Osteocyte (in vitro differentiated cells): Measurements from ENCODE around the gene RARA. TPM values are rescaled to one million over a fixed set of nuclear protein-coding genes. Genes with fewer than 3 reads are reported as not detected.

Experiments used
- DNase-seq: peaks from one replicate; pipeline ENCODE4 v3.0.0; 2021; ENCODE audit warnings: mixed read lengths; ENCODE audit not compliant: unreplicated experiment; ENCODE audit errors: extremely low spot score
- H3K27ac Mint-ChIP-seq: one replicate; pipeline ENCODE4 v1.8.0; 2021; ENCODE audit warnings: mild to moderate bottlenecking, mixed read lengths; ENCODE audit not compliant: unreplicated experiment
- H3K27me3 Mint-ChIP-seq: one replicate; pipeline ENCODE4 v1.8.0; 2021; ENCODE audit warnings: mixed read lengths; ENCODE audit not compliant: unreplicated experiment
- H3K36me3 Mint-ChIP-seq: one replicate; pipeline ENCODE4 v1.8.0; 2021; ENCODE audit warnings: mixed read lengths; ENCODE audit not compliant: unreplicated experiment
- H3K4me1 Mint-ChIP-seq: one replicate; pipeline ENCODE4 v1.8.0; 2021; ENCODE audit warnings: mixed read lengths; ENCODE audit not compliant: unreplicated experiment
- H3K4me3 Mint-ChIP-seq: one replicate; pipeline ENCODE4 v1.8.0; 2021; ENCODE audit warnings: mild to moderate bottlenecking, moderate library complexity, mixed read lengths; ENCODE audit not compliant: unreplicated experiment
- H3K9me3 Mint-ChIP-seq: one replicate; pipeline ENCODE4 v1.8.0; 2021; ENCODE audit warnings: mixed read lengths; ENCODE audit not compliant: unreplicated experiment
- CTCF ChIP-seq: fragments of 200-600 bp; sonication (generic); IDR thresholded peaks from 2 replicates; pipeline ENCODE4 v1.5.0; 2021; ENCODE audit warnings: antibody characterized with exemption, mild to moderate bottlenecking, moderate library complexity
- total RNA-seq: library from RNA; stranded (reverse); gene quantifications from 2 replicates; pipeline ENCODE4 v1.2.1, GENCODE V29; 2021

Gene RARA
- total RNA-seq, 1 donor from 2014 or later: 62.6 TPM

- Mint-ChIP-seq H3K4me3 (no peak overlapping the region), H3K4me1 (no peaks in the 10 kb centered on the region), H3K9me3 (no peaks in the 10 kb centered on the region), H3K27ac (no peak overlapping the region), H3K27me3 (no peaks in the 10 kb centered on the region), H3K36me3 (peaks cover 7% of the 10 kb centered on the region)
- DNase-seq: no peak
- TF ChIP-seq CTCF: no peak
Measured at GRCh38 chr17:40266882-40267281, 42.1 kb upstream of the RARA start.

- Mint-ChIP-seq H3K36me3 (peaks cover 7% of the 10 kb centered on the region), H3K9me3 (no peaks in the 10 kb centered on the region), H3K4me3 (no peak overlapping the region), H3K4me1 (no peaks in the 10 kb centered on the region), H3K27ac (no peak overlapping the region), H3K27me3 (no peaks in the 10 kb centered on the region)
- no peak for DNase-seq
- TF ChIP-seq CTCF: no peak
Measured at GRCh38 chr17:40268141-40268712, 40.8 kb upstream of the RARA start.

GRCh38 chr17:40278414-40278813 is 30.6 kb upstream of the RARA start:
- Mint-ChIP-seq H3K36me3 (peaks cover 56% of the 10 kb centered on the region), H3K4me1 (peaks cover 7% of the 10 kb centered on the region), H3K9me3 (no peaks in the 10 kb centered on the region), H3K27ac (no peak overlapping the region), H3K4me3 (no peak overlapping the region), H3K27me3 (no peaks in the 10 kb centered on the region)
- DNase-seq: no peak
- TF ChIP-seq CTCF: no peak

- Mint-ChIP-seq H3K4me3 (no peak overlapping the region), H3K36me3 (peaks cover 54% of the 10 kb centered on the region), H3K4me1 (peaks cover 17% of the 10 kb centered on the region), H3K27me3 (no peaks in the 10 kb centered on the region), H3K27ac (no peak overlapping the region), H3K9me3 (no peaks in the 10 kb centered on the region)
- TF ChIP-seq CTCF: no peak
- DNase-seq: no peak
Measured at GRCh38 chr17:40279402-40279801, 29.6 kb upstream of the RARA start.

GRCh38 chr17:40281663-40282062 is 27.3 kb upstream of the RARA start:
- no peaks in the 10 kb centered on the region for H3K27me3 Mint-ChIP-seq
- no peak for TF ChIP-seq CTCF
- DNase-seq: no peak
- H3K4me3 Mint-ChIP-seq: no peak overlapping the region
- no peaks in the 10 kb centered on the region for H3K9me3 Mint-ChIP-seq
- H3K36me3 Mint-ChIP-seq: peaks cover 41% of the 10 kb centered on the region
- no peak overlapping the region for H3K27ac Mint-ChIP-seq
- peaks cover 28% of the 10 kb centered on the region for H3K4me1 Mint-ChIP-seq
